ENCODE results near the gene POMGNT2. TPM values are rescaled to one million over a fixed set of nuclear protein-coding genes. Genes with fewer than 3 reads are reported as not detected.

The POMGNT2 gene
- total and polyA plus RNA-seq, 10 of the 15 experiments (the other 5 are each of a cell fraction or from before 2014, with no cell fraction given) = 0.02 to 1.7 (median 0.17) TPM; not detected in 1

GRCh38 chr3:43138488-43139231, 32.8 kb upstream of the POMGNT2 start (continued):
- TF ChIP-seq PRDM15 (CRISPR knock-in tag; IDR thresholded peaks at IDR 0.05) (no peak), CHD1 (IDR thresholded peaks at IDR 0.05; ENCODE audit: low read depth, low read length) (no peak), ZNF217 (IDR thresholded peaks at IDR 0.05) (no peak)

- Histone ChIP-seq H4K20me1 (ENCODE audit: control insufficient read depth, insufficient read depth) (no peaks in the 10 kb centered on the region), H3K4me1 (ENCODE audit: control insufficient read depth, insufficient read depth, low read length) (no peaks in the 10 kb centered on the region), H3K36me3 (ENCODE audit: control insufficient read depth in 2 of 2, insufficient read depth in 2 of 2, low read length in 1 of 2) (no peaks in the 10 kb centered on the region), H3K9me3 (replicated peaks; ENCODE audit: control insufficient read depth, insufficient read depth, low read length) (no peaks in the 10 kb centered on the region; the same call in 2 of the 3 replicates), H3K79me2 (ENCODE audit: control insufficient read depth, insufficient read depth, low read length) (no peaks in the 10 kb centered on the region), H3K9ac (ENCODE audit: control insufficient read depth, insufficient read depth, low read length) (no peak overlapping the region), H3K27ac (ENCODE audit: control insufficient read depth, insufficient read depth) (no peak overlapping the region), H3K4me2 (ENCODE audit: control insufficient read depth, insufficient read depth) (no peak overlapping the region), H2AFZ (ENCODE audit: control insufficient read depth, low read depth, low read length) (no peak overlapping the region), H3K4me3 (no peak overlapping the region), H3K27me3 (replicated peaks in 1 of 2; ENCODE audit: control insufficient read depth in 2 of 2, insufficient read depth in 2 of 2, low read length in 1 of 2) (peaks cover 0 to 2% of the 10 kb centered on the region in 2 experiments; a peak in 2 of 4 replicates)
- intact Hi-C loops (cut with micrococcal nuclease; ENCODE audit: unreplicated experiment) (no loop called here), in situ Hi-C loops (cut with MboI) (no loop called here)
- RAD21 ChIA-PET (ENCODE audit: unreplicated experiment) = no interaction called here
- BruUV-seq (replicated peaks) = no TSS peak
- POLR2A ChIA-PET = no interaction called here
- DNase-seq (ENCODE audit: low read depth, low spot score) (no peak), FAIRE-seq (no peak), ATAC-seq (no peak)
- 33% methylated on average over 7 of the region's 7 CpGs for WGBS (ENCODE audit: insufficient coverage, insufficient replicate concordance, low lambda C conversion rate, missing lambda C conversion rate)
- CTCF ChIA-PET = interaction anchor here (1.6 kb wide), 1 partner anchor 24 kb away, joined by 3 read pairs; no protein-coding TSS in a partner anchor
- TF ChIP-seq CHD2 (IDR thresholded peaks at IDR 0.05; ENCODE audit: borderline replicate concordance, low read depth, low read length) = no peak
- no peak for TF ChIP-seq RB1 (IDR thresholded peaks at IDR 0.05; ENCODE audit: borderline replicate concordance)
- no peak for TF ChIP-seq NFYB (IDR thresholded peaks at IDR 0.05; ENCODE audit: insufficient read depth, low read depth, low read length)
- no peak for TF ChIP-seq TCF3 (IDR thresholded peaks at IDR 0.05; ENCODE audit: borderline replicate concordance, insufficient read depth, low read depth, low read length)
- no peak for TF ChIP-seq CBX3 (IDR thresholded peaks at IDR 0.05; ENCODE audit: borderline replicate concordance, low read depth)
- no peak for TF ChIP-seq SMAD5 (IDR thresholded peaks at IDR 0.05; ENCODE audit: low read depth)
- no peak for TF ChIP-seq ELK1 (IDR thresholded peaks at IDR 0.05; ENCODE audit: low read depth, low read length)
- SMC1A ChIA-PET (ENCODE audit: uncharacterized antibody, unreplicated experiment) = interaction anchor here (0.7 kb wide), 1 partner anchor 126 kb away, joined by 4 read pairs; no protein-coding TSS in a partner anchor
Measured at GRCh38 chr3:43132870-43133636, 27.2 kb upstream of the POMGNT2 start.
